ENCODE results near the gene ARRDC3.

The ARRDC3 gene

GRCh38 chr5:91420879-91421278 lies 37.8 kb upstream of the ARRDC3 start:
- TF ChIP-seq SIN3A (IDR thresholded peaks at IDR 0.05; ENCODE audit: borderline replicate concordance, insufficient read depth, low read length) = no peak
- TF ChIP-seq FOXP2 (optimal IDR thresholded peaks at IDR 0.05; ENCODE audit: borderline replicate concordance, extremely low read depth, extremely low read length, insufficient read depth) = no peak
- TF ChIP-seq TAF1 (IDR thresholded peaks at IDR 0.05; ENCODE audit: borderline replicate concordance, insufficient read depth, low read length) = no peak
- TF ChIP-seq REST (IDR thresholded peaks at IDR 0.05; ENCODE audit: insufficient read depth in 1 of 2, low read depth in 2 of 2, low read length in 2 of 2) = no peak
- TF ChIP-seq POLR2AphosphoS5 (IDR thresholded peaks at IDR 0.05; ENCODE audit: low read depth, low read length) = no peak

- TF ChIP-seq SIN3A (IDR thresholded peaks at IDR 0.05; ENCODE audit: borderline replicate concordance, insufficient read depth, low read length) (no peak), TAF1 (IDR thresholded peaks at IDR 0.05; ENCODE audit: borderline replicate concordance, insufficient read depth, low read length) (no peak), REST (IDR thresholded peaks at IDR 0.05; ENCODE audit: insufficient read depth in 1 of 2, low read depth in 2 of 2, low read length in 2 of 2) (no peak), FOXP2 (optimal IDR thresholded peaks at IDR 0.05; ENCODE audit: borderline replicate concordance, extremely low read depth, extremely low read length, insufficient read depth) (no peak), POLR2AphosphoS5 (IDR thresholded peaks at IDR 0.05; ENCODE audit: low read depth, low read length) (no peak)
These were observed 36.7 kb upstream of the ARRDC3 start for GRCh38 chr5:91419571-91420537.

- TF ChIP-seq SIN3A (IDR thresholded peaks at IDR 0.05; ENCODE audit: borderline replicate concordance, insufficient read depth, low read length) = no peak
- TF ChIP-seq REST (IDR thresholded peaks at IDR 0.05; ENCODE audit: insufficient read depth in 1 of 2, low read depth in 2 of 2, low read length in 2 of 2) = no peak
- no peak for TF ChIP-seq FOXP2 (optimal IDR thresholded peaks at IDR 0.05; ENCODE audit: borderline replicate concordance, extremely low read depth, extremely low read length, insufficient read depth)
- TF ChIP-seq TAF1 (IDR thresholded peaks at IDR 0.05; ENCODE audit: borderline replicate concordance, insufficient read depth, low read length) = no peak
- TF ChIP-seq POLR2AphosphoS5 (IDR thresholded peaks at IDR 0.05; ENCODE audit: low read depth, low read length) = no peak
These were observed 36.0 kb upstream of the ARRDC3 start for GRCh38 chr5:91419136-91419535.

- TF ChIP-seq POLR2AphosphoS5 (IDR thresholded peaks at IDR 0.05; ENCODE audit: low read depth, low read length) = no peak
- TF ChIP-seq FOXP2 (optimal IDR thresholded peaks at IDR 0.05; ENCODE audit: borderline replicate concordance, extremely low read depth, extremely low read length, insufficient read depth) = no peak
- no peak for TF ChIP-seq TAF1 (IDR thresholded peaks at IDR 0.05; ENCODE audit: borderline replicate concordance, insufficient read depth, low read length)
- TF ChIP-seq REST (IDR thresholded peaks at IDR 0.05; ENCODE audit: insufficient read depth in 1 of 2, low read depth in 2 of 2, low read length in 2 of 2) = no peak
- no peak for TF ChIP-seq SIN3A (IDR thresholded peaks at IDR 0.05; ENCODE audit: borderline replicate concordance, insufficient read depth, low read length)
These were observed 35.0 kb upstream of the ARRDC3 start for GRCh38 chr5:91418158-91418557.
